ENCODE results near the gene POC1A. TPM values are rescaled to one million over a fixed set of nuclear protein-coding genes. Genes with fewer than 3 reads are reported as not detected.

POC1A gene
- total and polyA plus RNA-seq, 2 donors (not counting 1 experiment from before 2014, with no cell fraction given) = 1.7 to 2.8 TPM

DNA sequence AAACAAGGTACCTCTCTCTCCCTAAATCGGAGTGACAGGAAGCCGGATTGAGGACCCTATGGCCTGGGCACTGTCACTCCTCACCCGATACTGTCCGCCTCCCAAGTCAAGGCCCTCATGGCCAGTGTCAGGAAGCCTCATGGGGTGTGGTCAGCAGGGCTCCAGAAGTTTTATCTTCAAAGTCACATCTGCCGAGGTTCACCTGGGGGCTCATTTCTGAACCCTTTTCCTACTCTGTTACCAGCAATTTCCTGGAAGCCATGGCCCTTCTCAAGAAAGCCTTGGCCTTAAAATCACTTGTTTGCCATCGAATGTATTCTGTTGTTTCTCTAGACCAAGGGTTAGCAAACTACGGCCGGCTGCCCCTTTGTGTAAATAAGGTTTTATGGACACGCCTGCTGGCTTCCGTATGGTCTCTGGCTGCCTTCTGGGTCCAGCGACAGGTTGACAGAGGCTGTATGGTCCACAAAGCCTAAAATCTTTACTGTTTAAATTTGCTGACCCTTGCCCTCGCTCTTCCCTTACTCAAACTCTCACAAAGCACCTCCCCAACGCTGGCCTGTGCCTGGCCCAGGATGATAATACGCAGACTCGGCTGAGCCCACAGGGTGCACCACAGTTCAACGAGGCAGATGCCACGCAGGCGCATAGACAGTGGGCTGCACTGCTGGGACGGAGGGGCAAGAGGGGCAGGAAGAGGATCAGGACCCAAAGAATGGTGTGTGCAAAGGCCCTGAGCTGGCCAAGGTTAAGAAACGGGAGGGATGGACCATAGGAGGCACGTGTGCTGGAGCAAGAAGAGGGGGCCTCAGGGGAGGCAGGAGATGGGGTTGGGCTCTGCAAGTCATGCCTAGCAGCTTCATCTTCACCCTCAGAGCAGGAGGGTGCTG, 73.1 kb downstream of the POC1A start:
- H3K36me3 ChIP-seq (replicated peaks in 1 of 2; ENCODE audit: control extremely low read depth in 1 of 2, control insufficient read depth in 1 of 2, extremely low read depth in 1 of 2, insufficient read depth in 2 of 2, low read length in 1 of 2) = no peaks in the 10 kb centered on the region
- whole genome bisulfite sequencing (ENCODE audit: insufficient coverage) = 96% methylated on average over 20 of the region's 21 CpGs
- intact Hi-C loops (cut with micrococcal nuclease) = no loop called here
- Mint-ChIP-seq H3K27ac (no peak overlapping the region), H3K4me1 (no peaks in the 10 kb centered on the region), H3K27me3 (no peaks in the 10 kb centered on the region), H3K9me3 (ENCODE audit: insufficient read depth) (no peaks in the 10 kb centered on the region), H3K4me3 (no peak overlapping the region)
- no peak overlapping the region for H3K27ac ChIP-seq (ENCODE audit: low read length in 2 of 2)
- H4K20me1 ChIP-seq (ENCODE audit: control insufficient read depth, insufficient read depth, low read length, poor library complexity, severe bottlenecking) = no peaks in the 10 kb centered on the region
- H3K79me2 ChIP-seq (ENCODE audit: control insufficient read depth, insufficient read depth, low read length) = no peaks in the 10 kb centered on the region
- TF ChIP-seq, protein P1, sequence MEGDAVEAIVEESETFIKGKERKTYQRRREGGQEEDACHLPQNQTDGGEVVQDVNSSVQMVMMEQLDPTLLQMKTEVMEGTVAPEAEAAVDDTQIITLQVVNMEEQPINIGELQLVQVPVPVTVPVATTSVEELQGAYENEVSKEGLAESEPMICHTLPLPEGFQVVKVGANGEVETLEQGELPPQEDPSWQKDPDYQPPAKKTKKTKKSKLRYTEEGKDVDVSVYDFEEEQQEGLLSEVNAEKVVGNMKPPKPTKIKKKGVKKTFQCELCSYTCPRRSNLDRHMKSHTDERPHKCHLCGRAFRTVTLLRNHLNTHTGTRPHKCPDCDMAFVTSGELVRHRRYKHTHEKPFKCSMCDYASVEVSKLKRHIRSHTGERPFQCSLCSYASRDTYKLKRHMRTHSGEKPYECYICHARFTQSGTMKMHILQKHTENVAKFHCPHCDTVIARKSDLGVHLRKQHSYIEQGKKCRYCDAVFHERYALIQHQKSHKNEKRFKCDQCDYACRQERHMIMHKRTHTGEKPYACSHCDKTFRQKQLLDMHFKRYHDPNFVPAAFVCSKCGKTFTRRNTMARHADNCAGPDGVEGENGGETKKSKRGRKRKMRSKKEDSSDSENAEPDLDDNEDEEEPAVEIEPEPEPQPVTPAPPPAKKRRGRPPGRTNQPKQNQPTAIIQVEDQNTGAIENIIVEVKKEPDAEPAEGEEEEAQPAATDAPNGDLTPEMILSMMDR (IDR thresholded peaks at IDR 0.05) = no peak
- TF ChIP-seq EZH2 (IDR thresholded peaks at IDR 0.05; ENCODE audit: borderline replicate concordance, insufficient read depth, low read depth, low read length, poor library complexity, severe bottlenecking) = no peak
- no peak overlapping the region for H3K4me2 ChIP-seq (replicated peaks; ENCODE audit: low read depth, low read length, poor library complexity, severe bottlenecking)
- no peaks in the 10 kb centered on the region for H3K9me3 ChIP-seq (ENCODE audit: control extremely low read depth in 1 of 3, control insufficient read depth in 2 of 3, insufficient read depth in 1 of 3, low read length in 2 of 3)
- no peak overlapping the region for H3K9ac ChIP-seq (ENCODE audit: low read length)
- no peaks in the 10 kb centered on the region for H3K27me3 ChIP-seq (replicated peaks in 1 of 4; ENCODE audit: control extremely low read depth in 1 of 4, control insufficient read depth in 3 of 4, insufficient read depth in 4 of 4, low read length in 3 of 4)
- ATAC-seq (ENCODE audit: low read depth) (no peak), DNase-seq (no peak)
- no peak overlapping the region for H3K4me3 ChIP-seq (ENCODE audit: control extremely low read depth in 1 of 5, extremely low read depth in 1 of 5, insufficient read depth in 1 of 5, low read depth in 2 of 5, low read length in 4 of 5)
- CTCF ChIA-PET = no interaction called here
- H3K4me1 ChIP-seq (ENCODE audit: control insufficient read depth in 2 of 2, insufficient read depth in 2 of 2, low read length in 2 of 2) = no peaks in the 10 kb centered on the region
- no peak overlapping the region for H2AFZ ChIP-seq (ENCODE audit: insufficient read depth, low read depth, low read length, poor library complexity, severe bottlenecking)
- POLR2A ChIA-PET = no interaction called here

DNA sequence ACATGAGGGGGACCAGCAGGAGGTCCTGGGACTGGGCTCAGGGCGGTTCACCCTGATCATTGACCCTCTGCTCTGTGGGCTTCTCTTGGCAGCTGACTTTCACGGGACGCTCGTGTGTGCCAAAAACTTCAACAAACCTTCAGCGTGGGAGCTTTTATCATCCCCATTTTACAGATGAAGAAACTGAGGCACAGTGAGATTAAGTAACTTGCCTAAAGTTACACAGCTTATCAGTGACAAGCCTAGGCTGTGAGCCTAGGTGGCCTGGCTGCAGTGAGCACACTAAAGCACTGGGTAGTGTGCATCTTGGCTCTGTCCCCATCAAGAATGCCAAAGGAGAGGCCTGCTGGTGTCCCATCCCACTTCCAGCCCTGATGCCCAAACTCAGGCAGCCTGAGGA, 74.3 kb downstream of the POC1A start:
- CTCF ChIA-PET = interaction anchor here (0.8 kb wide), 1 partner anchor 15 kb away, joined by 3 read pairs; no protein-coding TSS in a partner anchor
- Histone ChIP-seq H3K9ac (ENCODE audit: low read length) (no peak overlapping the region), H3K27ac (ENCODE audit: low read length in 2 of 2) (no peak overlapping the region), H3K36me3 (replicated peaks in 1 of 2; ENCODE audit: control extremely low read depth in 1 of 2, control insufficient read depth in 1 of 2, extremely low read depth in 1 of 2, insufficient read depth in 2 of 2, low read length in 1 of 2) (no peaks in the 10 kb centered on the region), H3K79me2 (ENCODE audit: control insufficient read depth, insufficient read depth, low read length) (no peaks in the 10 kb centered on the region), H3K4me3 (ENCODE audit: control extremely low read depth in 1 of 5, extremely low read depth in 1 of 5, insufficient read depth in 1 of 5, low read depth in 2 of 5, low read length in 4 of 5) (no peak overlapping the region), H3K4me1 (ENCODE audit: control insufficient read depth in 2 of 2, insufficient read depth in 2 of 2, low read length in 2 of 2) (no peaks in the 10 kb centered on the region), H4K20me1 (ENCODE audit: control insufficient read depth, insufficient read depth, low read length, poor library complexity, severe bottlenecking) (no peaks in the 10 kb centered on the region), H2AFZ (ENCODE audit: insufficient read depth, low read depth, low read length, poor library complexity, severe bottlenecking) (no peak overlapping the region), H3K27me3 (replicated peaks in 1 of 4; ENCODE audit: control extremely low read depth in 1 of 4, control insufficient read depth in 3 of 4, insufficient read depth in 4 of 4, low read length in 3 of 4) (no peaks in the 10 kb centered on the region), H3K4me2 (replicated peaks; ENCODE audit: low read depth, low read length, poor library complexity, severe bottlenecking) (no peak overlapping the region), H3K9me3 (ENCODE audit: control extremely low read depth in 1 of 3, control insufficient read depth in 2 of 3, insufficient read depth in 1 of 3, low read length in 2 of 3) (no peaks in the 10 kb centered on the region)
- Mint-ChIP-seq H3K4me1 (no peaks in the 10 kb centered on the region), H3K27ac (no peak overlapping the region), H3K4me3 (no peak overlapping the region), H3K9me3 (ENCODE audit: insufficient read depth) (no peaks in the 10 kb centered on the region), H3K27me3 (no peaks in the 10 kb centered on the region)
- no peak for ATAC-seq (ENCODE audit: low read depth)
- WGBS (ENCODE audit: insufficient coverage) = 98% methylated on average over 4 of the region's 5 CpGs
- no peak for DNase-seq
- TF ChIP-seq EZH2 (IDR thresholded peaks at IDR 0.05; ENCODE audit: borderline replicate concordance, insufficient read depth, low read depth, low read length, poor library complexity, severe bottlenecking) = no peak
- TF ChIP-seq, protein P1 (IDR thresholded peaks at IDR 0.05) = no peak
- POLR2A ChIA-PET = no interaction called here
- intact Hi-C loops (cut with micrococcal nuclease) = no loop called here
